ENCODE results near the gene ESPN. TPM values are rescaled to one million over a fixed set of nuclear protein-coding genes. Genes with fewer than 3 reads are reported as not detected.
A peak's percentile ranks its signal among the peaks of the same experiment; 100 is the strongest.
"Not testable (repeated sequence)": the region's sequence is repeated elsewhere in the genome, so short reads cannot be mapped to it uniquely, and the experiment has no call there.

The ESPN gene
- polyA plus RNA-seq, 4 donors, result 83.5 to 356 (median 285) TPM

GRCh38 chr1:6450486-6450885 lies 25.9 kb downstream of the ESPN start:
- not testable (repeated sequence) for DNase-seq; H3K9me3 ChIP-seq (ENCODE audit: control insufficient read depth in 2 of 2, insufficient read depth in 1 of 2, low read depth in 1 of 2, low read length in 1 of 2); FAIRE-seq
- Histone ChIP-seq H3K27me3 (ENCODE audit: control insufficient read depth in 3 of 3, insufficient read depth in 3 of 3, low read length in 3 of 3) (peaks cover 0 to 22% (median 21%) of the 10 kb centered on the region in 3 donors), H3K4me3 (ENCODE audit: low read depth in 1 of 3, low read length in 3 of 3) (peak overlapping the region in 2 of 3 donors; percentile 14 to 82), H3K27ac (ENCODE audit: low read depth in 1 of 3, low read length in 2 of 3) (peak overlapping the region; percentile 75 to 97 (median 82)), H3K4me1 (ENCODE audit: control insufficient read depth in 3 of 3, insufficient read depth in 2 of 3, low read depth in 1 of 3, low read length in 2 of 3) (peaks cover 0 to 22% (median 0%) of the 10 kb centered on the region in 3 donors), H3K36me3 (ENCODE audit: control insufficient read depth in 3 of 3, insufficient read depth in 2 of 3, low read depth in 1 of 3, low read length in 3 of 3) (peaks cover 0 to 49% (median 0%) of the 10 kb centered on the region in 3 donors)
- 15 to 23% (median 18%) methylated on average over 8 to 10 of the region's 10 CpGs for WGBS, 3 donors

- 11 to 50% (median 30%) methylated on average over 6 of the region's 6 CpGs for WGBS, 3 donors
- peak overlapping the region; percentile 75 to 97 (median 82) for H3K27ac ChIP-seq (ENCODE audit: low read depth in 1 of 3, low read length in 2 of 3)
- H3K36me3 ChIP-seq (ENCODE audit: control insufficient read depth in 3 of 3, insufficient read depth in 2 of 3, low read depth in 1 of 3, low read length in 3 of 3), result peaks cover 0 to 54% (median 0%) of the 10 kb centered on the region in 3 donors
- DNase-seq, result peak; percentile 96 to 98
- H3K9me3 ChIP-seq (ENCODE audit: control insufficient read depth in 2 of 2, insufficient read depth in 1 of 2, low read depth in 1 of 2, low read length in 1 of 2), result no peaks in the 10 kb centered on the region
- H3K4me3 ChIP-seq (ENCODE audit: low read depth in 1 of 3, low read length in 3 of 3), result peak overlapping the region in 2 of 3 donors; percentile 62 to 82
- FAIRE-seq, result no peak
- peaks cover 0 to 24% (median 21%) of the 10 kb centered on the region in 3 donors for H3K27me3 ChIP-seq (ENCODE audit: control insufficient read depth in 3 of 3, insufficient read depth in 3 of 3, low read length in 3 of 3)
- peaks cover 0 to 19% (median 0%) of the 10 kb centered on the region in 3 donors for H3K4me1 ChIP-seq (ENCODE audit: control insufficient read depth in 3 of 3, insufficient read depth in 2 of 3, low read depth in 1 of 3, low read length in 2 of 3)
Observed at GRCh38 chr1:6450943-6451373, 26.4 kb downstream of the ESPN start.

- WGBS, 3 donors, result 44 to 87% (median 59%) methylated on average over 61 to 85 of the region's 85 CpGs
- DNase-seq, result peak in 1 of 2 donors; percentile 14
Observed at GRCh38 chr1:6453895-6454855, 29.6 kb downstream of the ESPN start.

GRCh38 chr1:6454856-6455751 lies 30.5 kb downstream of the ESPN start:
- Histone ChIP-seq H3K4me1 (ENCODE audit: control insufficient read depth in 3 of 3, insufficient read depth in 2 of 3, low read depth in 1 of 3, low read length in 2 of 3) (peaks cover 0 to 10% (median 0%) of the 10 kb centered on the region in 3 donors), H3K27me3 (ENCODE audit: control insufficient read depth in 3 of 3, insufficient read depth in 3 of 3, low read length in 3 of 3) (peaks cover 0 to 17% (median under 1%) of the 10 kb centered on the region in 3 donors), H3K36me3 (ENCODE audit: control insufficient read depth in 3 of 3, insufficient read depth in 2 of 3, low read depth in 1 of 3, low read length in 3 of 3) (peaks cover 0 to 76% (median 3%) of the 10 kb centered on the region in 3 donors), H3K9me3 (ENCODE audit: control insufficient read depth in 2 of 2, insufficient read depth in 1 of 2, low read depth in 1 of 2, low read length in 1 of 2) (no peaks in the 10 kb centered on the region), H3K4me3 (ENCODE audit: low read depth in 1 of 3, low read length in 3 of 3) (no peak overlapping the region), H3K27ac (ENCODE audit: low read depth in 1 of 3, low read length in 2 of 3) (no peak overlapping the region)
- no peak for FAIRE-seq
- DNase-seq, result peak in 1 of 2 donors; percentile 44
- WGBS, 3 donors, result 41 to 83% (median 50%) methylated on average over 71 to 115 of the region's 115 CpGs

More at GRCh38 chr1:6453895-6454855, 29.6 kb downstream of the ESPN start:
- H3K27me3 ChIP-seq (ENCODE audit: control insufficient read depth in 3 of 3, insufficient read depth in 3 of 3, low read length in 3 of 3), result peaks cover 0 to 18% (median 7%) of the 10 kb centered on the region in 3 donors
- not testable (repeated sequence) for FAIRE-seq; H3K9me3 ChIP-seq (ENCODE audit: control insufficient read depth in 2 of 2, insufficient read depth in 1 of 2, low read depth in 1 of 2, low read length in 1 of 2); H3K4me1 ChIP-seq (ENCODE audit: control insufficient read depth in 3 of 3, insufficient read depth in 2 of 3, low read depth in 1 of 3, low read length in 2 of 3); H3K27ac ChIP-seq (ENCODE audit: low read depth in 1 of 3, low read length in 2 of 3)
- H3K36me3 ChIP-seq (ENCODE audit: control insufficient read depth in 3 of 3, insufficient read depth in 2 of 3, low read depth in 1 of 3, low read length in 3 of 3), result peaks cover 0 to 76% (median 0%) of the 10 kb centered on the region in 3 donors
- peak overlapping the region in 1 of 3 donors; percentile 9 for H3K4me3 ChIP-seq (ENCODE audit: low read depth in 1 of 3, low read length in 3 of 3)

- H3K4me1 ChIP-seq (ENCODE audit: control insufficient read depth in 3 of 3, insufficient read depth in 2 of 3, low read depth in 1 of 3, low read length in 2 of 3); FAIRE-seq; DNase-seq; H3K4me3 ChIP-seq (ENCODE audit: low read depth in 1 of 3, low read length in 3 of 3); H3K9me3 ChIP-seq (ENCODE audit: control insufficient read depth in 2 of 2, insufficient read depth in 1 of 2, low read depth in 1 of 2, low read length in 1 of 2); H3K27ac ChIP-seq (ENCODE audit: low read depth in 1 of 3, low read length in 2 of 3): not testable (repeated sequence)
- peaks cover 0 to 14% (median 0%) of the 10 kb centered on the region in 3 donors for H3K27me3 ChIP-seq (ENCODE audit: control insufficient read depth in 3 of 3, insufficient read depth in 3 of 3, low read length in 3 of 3)
- 58 to 83% (median 64%) methylated on average over 44 to 58 of the region's 58 CpGs for WGBS, 3 donors
- peaks cover 0 to 80% (median 3%) of the 10 kb centered on the region in 3 donors for H3K36me3 ChIP-seq (ENCODE audit: control insufficient read depth in 3 of 3, insufficient read depth in 2 of 3, low read depth in 1 of 3, low read length in 3 of 3)
Observed at GRCh38 chr1:6455752-6456520, 31.4 kb downstream of the ESPN start.

GRCh38 chr1:6456800-6457466 lies 32.4 kb downstream of the ESPN start:
- Histone ChIP-seq H3K36me3 (ENCODE audit: control insufficient read depth in 3 of 3, insufficient read depth in 2 of 3, low read depth in 1 of 3, low read length in 3 of 3) (peaks cover 2 to 82% (median 3%) of the 10 kb centered on the region in 3 donors), H3K4me1 (ENCODE audit: control insufficient read depth in 3 of 3, insufficient read depth in 2 of 3, low read depth in 1 of 3, low read length in 2 of 3) (peaks cover 0 to 10% (median 0%) of the 10 kb centered on the region in 3 donors), H3K9me3 (ENCODE audit: control insufficient read depth in 2 of 2, insufficient read depth in 1 of 2, low read depth in 1 of 2, low read length in 1 of 2) (no peaks in the 10 kb centered on the region), H3K27me3 (ENCODE audit: control insufficient read depth in 3 of 3, insufficient read depth in 3 of 3, low read length in 3 of 3) (peaks cover 0 to 9% (median 0%) of the 10 kb centered on the region in 3 donors), H3K27ac (ENCODE audit: low read depth in 1 of 3, low read length in 2 of 3) (no peak overlapping the region), H3K4me3 (ENCODE audit: low read depth in 1 of 3, low read length in 3 of 3) (no peak overlapping the region)
- DNase-seq, result no peak
- WGBS, 3 donors, result 81 to 87% (median 85%) methylated on average over 7 to 11 of the region's 11 CpGs
- no peak for FAIRE-seq

- H3K27ac ChIP-seq (ENCODE audit: low read depth in 1 of 3, low read length in 2 of 3), result peak overlapping the region in 1 of 3 donors; percentile 77
- no peaks in the 10 kb centered on the region for H3K9me3 ChIP-seq (ENCODE audit: control insufficient read depth in 2 of 2, insufficient read depth in 1 of 2, low read depth in 1 of 2, low read length in 1 of 2)
- H3K4me1 ChIP-seq (ENCODE audit: control insufficient read depth in 3 of 3, insufficient read depth in 2 of 3, low read depth in 1 of 3, low read length in 2 of 3), result peaks cover 0 to 9% (median 0%) of the 10 kb centered on the region in 3 donors
- DNase-seq, result no peak
- H3K36me3 ChIP-seq (ENCODE audit: control insufficient read depth in 3 of 3, insufficient read depth in 2 of 3, low read depth in 1 of 3, low read length in 3 of 3), result peaks cover 3 to 83% (median 6%) of the 10 kb centered on the region in 3 donors
- H3K27me3 ChIP-seq (ENCODE audit: control insufficient read depth in 3 of 3, insufficient read depth in 3 of 3, low read length in 3 of 3), result peaks cover 0 to 9% (median 0%) of the 10 kb centered on the region in 3 donors
- H3K4me3 ChIP-seq (ENCODE audit: low read depth in 1 of 3, low read length in 3 of 3), result peak overlapping the region in 1 of 3 donors; percentile 24
- no peak for FAIRE-seq
- 36 to 69% (median 54%) methylated on average over 17 to 18 of the region's 18 CpGs for WGBS, 3 donors
Observed at GRCh38 chr1:6459850-6460265, 35.3 kb downstream of the ESPN start.
